GM10266 (cell line): ENCODE results near the gene TH.
"Not testable (repeated sequence)": the region's sequence is repeated elsewhere in the genome, so short reads cannot be mapped to it uniquely, and the experiment has no call there.

ENCODE experiments used
- DNase-seq: peaks from one replicate; pipeline ENCODE4 v3.0.0; 2012; ENCODE audit errors: extremely low spot score
- TF ChIP-seq, protein P1 (sequence below): IDR thresholded peaks from 2 replicates; pipeline ENCODE4 v1.5.1; 2012; ENCODE audit warnings: mild to moderate bottlenecking, low read depth; ENCODE audit not compliant: control insufficient read depth, insufficient read depth; ENCODE audit errors: missing control alignments

The TH gene

GRCh38 chr11:2198621-2199365 lies 27.2 kb upstream of the TH start:
- TF ChIP-seq, protein P1, sequence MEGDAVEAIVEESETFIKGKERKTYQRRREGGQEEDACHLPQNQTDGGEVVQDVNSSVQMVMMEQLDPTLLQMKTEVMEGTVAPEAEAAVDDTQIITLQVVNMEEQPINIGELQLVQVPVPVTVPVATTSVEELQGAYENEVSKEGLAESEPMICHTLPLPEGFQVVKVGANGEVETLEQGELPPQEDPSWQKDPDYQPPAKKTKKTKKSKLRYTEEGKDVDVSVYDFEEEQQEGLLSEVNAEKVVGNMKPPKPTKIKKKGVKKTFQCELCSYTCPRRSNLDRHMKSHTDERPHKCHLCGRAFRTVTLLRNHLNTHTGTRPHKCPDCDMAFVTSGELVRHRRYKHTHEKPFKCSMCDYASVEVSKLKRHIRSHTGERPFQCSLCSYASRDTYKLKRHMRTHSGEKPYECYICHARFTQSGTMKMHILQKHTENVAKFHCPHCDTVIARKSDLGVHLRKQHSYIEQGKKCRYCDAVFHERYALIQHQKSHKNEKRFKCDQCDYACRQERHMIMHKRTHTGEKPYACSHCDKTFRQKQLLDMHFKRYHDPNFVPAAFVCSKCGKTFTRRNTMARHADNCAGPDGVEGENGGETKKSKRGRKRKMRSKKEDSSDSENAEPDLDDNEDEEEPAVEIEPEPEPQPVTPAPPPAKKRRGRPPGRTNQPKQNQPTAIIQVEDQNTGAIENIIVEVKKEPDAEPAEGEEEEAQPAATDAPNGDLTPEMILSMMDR = no peak
- DNase-seq = no peak

DNA sequence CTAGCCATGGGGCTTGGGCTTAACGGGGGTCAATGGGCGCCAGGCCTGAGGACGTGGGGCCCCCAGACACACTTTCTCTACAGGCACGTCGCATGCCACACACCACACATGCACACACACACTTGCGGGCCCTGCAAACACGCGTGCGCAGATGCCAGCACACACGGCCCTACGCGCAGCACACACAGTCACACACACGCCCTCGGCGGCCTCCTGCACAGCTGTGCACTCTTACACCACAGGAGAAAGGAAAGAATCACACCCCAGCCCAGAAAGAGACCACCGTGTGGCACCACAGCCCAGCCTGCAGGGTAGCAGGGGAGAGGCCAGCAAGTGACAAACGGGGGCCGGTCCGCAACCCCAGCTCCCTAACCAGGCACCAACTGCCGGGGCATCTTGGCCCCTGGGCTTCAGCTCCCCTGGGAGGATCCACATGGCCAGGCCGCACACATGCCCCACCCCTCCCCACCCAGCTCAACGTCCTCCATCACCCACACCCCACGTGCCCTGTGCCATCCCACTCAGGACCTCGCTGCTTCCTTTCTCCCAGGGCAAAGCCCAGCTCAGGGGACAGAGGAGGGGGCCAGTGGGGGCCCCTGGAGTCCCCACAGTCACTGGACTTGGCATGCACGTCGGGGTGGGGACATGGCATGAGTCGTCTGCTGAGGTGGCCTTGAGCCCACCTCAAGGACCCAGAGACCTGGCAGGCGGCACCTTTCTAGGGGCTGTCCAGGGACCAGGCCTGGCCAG lies 26.3 kb upstream of the TH start:
- TF ChIP-seq, protein P1 = no peak
- DNase-seq = no peak

GRCh38 chr11:2196970-2197770 lies 25.6 kb upstream of the TH start:
- peak; percentile 84 for DNase-seq
- TF ChIP-seq, protein P1 = peak; percentile 90

GRCh38 chr11:2195756-2196088 lies 24.1 kb upstream of the TH start:
- DNase-seq = no peak
- TF ChIP-seq, protein P1 = no peak

DNA sequence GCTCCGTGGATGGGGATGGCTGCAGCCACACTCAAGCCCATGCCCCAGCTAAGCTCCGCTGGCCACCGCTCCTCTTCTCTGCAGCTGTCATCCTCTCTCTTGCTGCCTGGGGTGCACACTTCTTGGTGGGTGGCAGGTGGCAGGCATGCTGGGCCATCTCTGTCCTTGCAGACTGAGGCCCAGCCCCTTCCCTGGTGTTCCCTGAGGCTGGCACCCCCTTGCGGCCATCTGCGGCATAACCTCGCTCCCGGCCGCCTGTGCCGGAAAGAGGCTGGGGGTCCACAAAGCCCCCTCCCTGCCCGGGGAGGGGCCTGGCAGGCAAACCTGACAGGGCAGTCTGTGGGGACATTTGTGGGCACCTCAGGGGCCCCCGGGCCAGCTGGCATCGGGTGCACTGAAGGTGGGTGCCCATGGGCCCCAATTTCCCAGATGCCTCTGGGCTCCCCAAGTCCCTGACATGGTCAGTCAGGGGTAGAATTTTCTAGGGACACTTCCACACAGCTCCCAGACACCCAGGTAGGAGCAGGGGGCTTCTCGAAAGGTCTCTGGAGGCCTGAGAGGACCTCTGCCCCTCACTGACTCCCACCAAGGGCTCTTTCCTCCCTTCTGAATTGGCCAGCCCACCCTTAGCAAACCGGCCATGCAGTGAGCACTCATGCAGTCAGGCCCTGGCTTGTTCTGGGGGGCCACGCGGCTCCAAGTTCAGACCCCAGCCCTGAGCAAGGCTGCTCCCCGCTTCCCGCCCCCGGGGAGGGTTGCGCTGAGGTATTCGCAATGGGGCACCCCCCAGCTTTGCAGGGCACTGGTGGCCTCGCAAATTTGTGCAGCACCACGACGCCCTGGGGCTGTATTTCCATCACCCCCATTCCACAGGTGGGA lies 23.5 kb upstream of the TH start:
- DNase-seq = peak; percentile 68
- TF ChIP-seq, protein P1 = peak; percentile 78

DNA sequence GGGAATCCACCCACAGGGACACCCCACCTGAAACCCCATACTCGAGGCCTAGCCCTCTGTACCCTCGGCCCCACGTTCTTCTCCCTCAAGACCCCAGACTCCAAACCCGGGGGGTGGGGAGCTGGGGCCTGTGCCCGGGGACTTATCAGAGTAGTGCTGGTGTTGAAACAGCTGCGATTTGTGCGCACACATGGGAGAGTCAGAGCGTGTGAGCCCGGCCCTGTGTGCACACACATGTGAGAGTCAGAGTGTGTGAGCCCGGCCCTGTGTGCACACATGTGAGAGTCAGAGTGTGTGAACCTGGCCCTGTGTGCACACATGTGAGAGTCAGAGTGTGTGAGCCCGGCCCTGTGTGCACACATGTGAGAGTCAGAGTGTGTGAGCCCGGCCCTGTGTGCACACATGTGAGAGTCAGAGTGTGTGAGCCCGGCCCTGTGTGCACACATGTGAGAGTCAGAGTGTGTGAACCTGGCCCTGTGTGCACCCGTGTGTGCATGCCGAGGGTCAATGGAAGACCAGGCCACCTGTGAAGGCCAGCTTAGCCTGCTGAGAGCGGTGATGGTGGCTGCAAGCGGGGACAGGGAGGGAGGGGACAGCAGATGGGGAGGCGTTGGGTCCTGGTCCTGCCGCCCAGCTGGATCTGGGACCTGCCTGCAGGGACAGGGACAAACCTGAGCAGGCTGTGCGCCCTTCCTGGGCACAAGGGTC lies 22.4 kb upstream of the TH start:
- not testable (repeated sequence) for DNase-seq
